CD4-positive, alpha-beta T cell (primary cell): ENCODE results near the gene SLC1A2. TPM values are rescaled to one million over a fixed set of nuclear protein-coding genes. Genes with fewer than 3 reads are reported as not detected.

Source experiments
- ATAC-seq: fragments of 200-7000 bp; cut with Tn5 transposase; one replicate; pipeline ENCODE4 v1.10.0; 2022; ENCODE audit warnings: mild to moderate bottlenecking; ENCODE audit not compliant: poor library complexity
- CTCF ChIA-PET: fragments of 350-600 bp; sonication (Branson Sonifier 250); formaldehyde crosslinking; loops from one replicate; lab custom pipeline; 2021; ENCODE audit warnings: antibody characterized with exemption, inconsistent platforms; lab: Charles Lee
- POLR2A ChIA-PET: fragments of 350-600 bp; sonication (Branson Sonifier 250); formaldehyde crosslinking; loops from one replicate; lab custom pipeline; 2021; ENCODE audit warnings: antibody characterized with exemption, inconsistent platforms; lab: Charles Lee
- DNase-seq, 14 experiments: peaks; one replicate each; pipeline ENCODE4 v3.0.0-alpha.2; 2013 to 2020; ENCODE audit warnings: mixed read lengths in 2 of 14
- H3K27ac ChIP-seq, 2 donors: one replicate each; pipeline versions ENCODE4 v1.5.1 to v1.7.0; 2013; ENCODE audit warnings: low read length in 2 of 2, low read depth in 1 of 2, mild to moderate bottlenecking in 1 of 2
- H3K27me3 ChIP-seq, 2 experiments: 1 replicate in 1 of 2; 2 replicates in 1 of 2; pipeline versions ENCODE4 v1.6.1 to v1.7.0; 2013; ENCODE audit warnings: low read length in 2 of 2, control low read depth in 1 of 2, mild to moderate bottlenecking in 1 of 2, moderate library complexity in 1 of 2; ENCODE audit not compliant: insufficient read depth in 2 of 2, control insufficient read depth in 1 of 2
- H3K36me3 ChIP-seq: one replicate; pipeline ENCODE4 v1.6.1; 2013; ENCODE audit warnings: low read length, control low read depth; ENCODE audit not compliant: insufficient read depth
- H3K4me1 ChIP-seq: one replicate; pipeline ENCODE4 v1.6.1; 2013; ENCODE audit warnings: low read length, control low read depth; ENCODE audit not compliant: insufficient read depth
- H3K4me3 ChIP-seq: one replicate; pipeline ENCODE4 v1.5.1; 2013; ENCODE audit warnings: mild to moderate bottlenecking, low read length, moderate library complexity
- H3K9me3 ChIP-seq, 2 experiments: 1 replicate in 1 of 2; 2 replicates in 1 of 2; pipeline versions ENCODE4 v1.6.1 to v1.7.0; 2013; ENCODE audit warnings: low read length in 2 of 2, mild to moderate bottlenecking in 2 of 2, control low read depth in 1 of 2, moderate library complexity in 1 of 2; ENCODE audit not compliant: control insufficient read depth in 1 of 2, insufficient read depth in 1 of 2
- H3K27ac Mint-ChIP-seq: one replicate; pipeline ENCODE4 v1.8.0; 2020; ENCODE audit warnings: mixed read lengths
- H3K27me3 Mint-ChIP-seq: one replicate; pipeline ENCODE4 v1.8.0; 2021; ENCODE audit warnings: mixed read lengths
- H3K36me3 Mint-ChIP-seq: one replicate; pipeline ENCODE4 v1.8.0; 2021; ENCODE audit warnings: low read depth, mixed read lengths
- H3K4me1 Mint-ChIP-seq: one replicate; pipeline ENCODE4 v1.8.0; 2021; ENCODE audit warnings: low read depth, mixed read lengths
- H3K4me3 Mint-ChIP-seq: one replicate; pipeline ENCODE4 v1.8.0; 2020; ENCODE audit warnings: mild to moderate bottlenecking, mixed read lengths
- H3K9me3 Mint-ChIP-seq: one replicate; pipeline ENCODE4 v1.8.0; 2020; ENCODE audit warnings: mixed read lengths
- intact Hi-C, 2 experiments: fragments of 100-400 bp; cut with DNase I in 1 of 2; cut with micrococcal nuclease in 1 of 2; formaldehyde crosslinking; loops; one replicate each; pipeline versions ENCODE4 v1.15.1 to v1.9.0; 2023 to 2025; cut with DNase I, micrococcal nuclease
- total RNA-seq, 174 experiments: library from RNA in 2 of 174; stranded (reverse) in 2 of 174; gene quantifications; one replicate each; pipeline ENCODE4 v1.2.3 and lab custom pipeline; 2021 to 2026
- TF ChIP-seq, protein P1 (sequence below): fragments of 200-600 bp; IDR thresholded peaks from one replicate; pipeline ENCODE4 v1.8.0; 2022; ENCODE audit warnings: antibody characterized with exemption, mild to moderate bottlenecking

The SLC1A2 gene
- total RNA-seq, 2 experiments from 2014 or later = not detected

DNA sequence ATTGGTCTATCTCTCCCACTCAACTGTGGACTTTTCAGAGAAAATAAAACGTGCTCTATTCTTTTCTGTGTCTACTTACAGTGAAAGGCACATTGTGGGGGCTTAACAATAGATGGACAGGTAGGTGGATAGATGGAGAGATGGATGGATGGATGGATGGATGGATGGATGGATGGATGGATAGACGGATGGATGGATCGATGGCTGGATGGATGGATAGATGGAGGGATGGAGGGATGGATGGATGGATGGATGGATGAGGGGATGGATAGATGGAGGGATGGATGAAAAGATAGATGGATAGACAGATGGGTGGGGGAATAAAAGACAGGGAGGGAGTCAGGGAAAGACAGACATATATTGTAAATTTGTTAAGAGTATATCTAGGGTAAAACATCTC is 14.2 kb upstream of the SLC1A2 start:
- ChIA-PET CTCF (no interaction called here), POLR2A (no interaction called here)
- TF ChIP-seq, protein P1, sequence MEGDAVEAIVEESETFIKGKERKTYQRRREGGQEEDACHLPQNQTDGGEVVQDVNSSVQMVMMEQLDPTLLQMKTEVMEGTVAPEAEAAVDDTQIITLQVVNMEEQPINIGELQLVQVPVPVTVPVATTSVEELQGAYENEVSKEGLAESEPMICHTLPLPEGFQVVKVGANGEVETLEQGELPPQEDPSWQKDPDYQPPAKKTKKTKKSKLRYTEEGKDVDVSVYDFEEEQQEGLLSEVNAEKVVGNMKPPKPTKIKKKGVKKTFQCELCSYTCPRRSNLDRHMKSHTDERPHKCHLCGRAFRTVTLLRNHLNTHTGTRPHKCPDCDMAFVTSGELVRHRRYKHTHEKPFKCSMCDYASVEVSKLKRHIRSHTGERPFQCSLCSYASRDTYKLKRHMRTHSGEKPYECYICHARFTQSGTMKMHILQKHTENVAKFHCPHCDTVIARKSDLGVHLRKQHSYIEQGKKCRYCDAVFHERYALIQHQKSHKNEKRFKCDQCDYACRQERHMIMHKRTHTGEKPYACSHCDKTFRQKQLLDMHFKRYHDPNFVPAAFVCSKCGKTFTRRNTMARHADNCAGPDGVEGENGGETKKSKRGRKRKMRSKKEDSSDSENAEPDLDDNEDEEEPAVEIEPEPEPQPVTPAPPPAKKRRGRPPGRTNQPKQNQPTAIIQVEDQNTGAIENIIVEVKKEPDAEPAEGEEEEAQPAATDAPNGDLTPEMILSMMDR = no peak
- no peak overlapping the region for H3K4me3 ChIP-seq
- no peaks in the 10 kb centered on the region for H3K4me1 Mint-ChIP-seq
- no peaks in the 10 kb centered on the region for H3K9me3 Mint-ChIP-seq
- H3K36me3 Mint-ChIP-seq = no peaks in the 10 kb centered on the region
- H3K27me3 Mint-ChIP-seq = peaks cover 67% of the 10 kb centered on the region
- H3K36me3 ChIP-seq = no peaks in the 10 kb centered on the region
- no peaks in the 10 kb centered on the region for H3K4me1 ChIP-seq
- H3K4me3 Mint-ChIP-seq = no peak overlapping the region
- no peak overlapping the region for H3K27ac ChIP-seq
- DNase-seq = no peak
- H3K27ac Mint-ChIP-seq = no peak overlapping the region
- no peak for ATAC-seq
- intact Hi-C loops = no loop called here
- H3K9me3 ChIP-seq = no peaks in the 10 kb centered on the region
- H3K27me3 ChIP-seq = peaks cover 7 to 9% of the 10 kb centered on the region in 2 experiments

- TF ChIP-seq, protein P1 = no peak
- POLR2A ChIA-PET = no interaction called here
- no peak overlapping the region for H3K4me3 Mint-ChIP-seq
- H3K9me3 Mint-ChIP-seq = no peaks in the 10 kb centered on the region
- Histone ChIP-seq H3K36me3 (no peaks in the 10 kb centered on the region), H3K27ac (no peak overlapping the region), H3K4me1 (no peaks in the 10 kb centered on the region), H3K4me3 (no peak overlapping the region), H3K9me3 (no peaks in the 10 kb centered on the region), H3K27me3 (peaks cover 7 to 10% of the 10 kb centered on the region in 2 experiments)
- CTCF ChIA-PET = no interaction called here
- no peaks in the 10 kb centered on the region for H3K4me1 Mint-ChIP-seq
- intact Hi-C loops = no loop called here
- no peaks in the 10 kb centered on the region for H3K36me3 Mint-ChIP-seq
- H3K27me3 Mint-ChIP-seq = peaks cover 67% of the 10 kb centered on the region
- ATAC-seq (no peak), DNase-seq (no peak)
- H3K27ac Mint-ChIP-seq = no peak overlapping the region
Measured at GRCh38 chr11:35432464-35432863, 13.1 kb upstream of the SLC1A2 start.

DNA sequence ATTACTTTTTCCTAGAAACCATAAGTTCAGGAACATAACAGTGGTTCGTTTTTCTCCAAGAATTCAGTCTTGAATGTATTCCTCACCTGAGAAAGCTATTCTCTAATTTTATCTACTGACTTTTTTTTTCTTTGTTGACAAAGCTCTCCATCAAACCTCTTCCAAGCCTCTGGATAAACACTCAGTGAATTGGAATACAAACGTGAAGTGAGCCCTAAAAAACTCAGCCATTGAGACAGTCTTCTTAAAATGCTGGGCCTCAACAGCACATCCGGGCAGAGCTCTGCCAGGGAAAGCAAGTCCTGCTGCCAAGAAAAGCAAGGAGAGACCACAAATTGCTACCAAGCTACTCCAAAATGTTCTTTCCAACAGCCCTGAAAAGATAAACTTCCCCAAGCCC is 7.7 kb upstream of the SLC1A2 start:
- Mint-ChIP-seq H3K27me3 (peaks cover 88% of the 10 kb centered on the region), H3K4me1 (no peaks in the 10 kb centered on the region), H3K4me3 (no peak overlapping the region), H3K27ac (no peak overlapping the region), H3K36me3 (no peaks in the 10 kb centered on the region), H3K9me3 (no peaks in the 10 kb centered on the region)
- no peak for ATAC-seq
- intact Hi-C loops = no loop called here
- Histone ChIP-seq H3K27me3 (peaks cover 12 to 54% of the 10 kb centered on the region in 2 experiments), H3K27ac (no peak overlapping the region), H3K9me3 (no peaks in the 10 kb centered on the region), H3K4me3 (no peak overlapping the region), H3K36me3 (no peaks in the 10 kb centered on the region), H3K4me1 (no peaks in the 10 kb centered on the region)
- CTCF ChIA-PET = no interaction called here
- TF ChIP-seq, protein P1 = no peak
- POLR2A ChIA-PET = no interaction called here
- DNase-seq = no peak
